ENCODE data around the gene SLC23A3. TPM values are rescaled to one million over a fixed set of nuclear protein-coding genes. Genes with fewer than 3 reads are reported as not detected.
A peak's percentile ranks its signal among the peaks of the same experiment; 100 is the strongest.

The SLC23A3 gene
- total and polyA plus RNA-seq, 4 donors: 0.23 to 2.4 (median 0.66) TPM

DNA sequence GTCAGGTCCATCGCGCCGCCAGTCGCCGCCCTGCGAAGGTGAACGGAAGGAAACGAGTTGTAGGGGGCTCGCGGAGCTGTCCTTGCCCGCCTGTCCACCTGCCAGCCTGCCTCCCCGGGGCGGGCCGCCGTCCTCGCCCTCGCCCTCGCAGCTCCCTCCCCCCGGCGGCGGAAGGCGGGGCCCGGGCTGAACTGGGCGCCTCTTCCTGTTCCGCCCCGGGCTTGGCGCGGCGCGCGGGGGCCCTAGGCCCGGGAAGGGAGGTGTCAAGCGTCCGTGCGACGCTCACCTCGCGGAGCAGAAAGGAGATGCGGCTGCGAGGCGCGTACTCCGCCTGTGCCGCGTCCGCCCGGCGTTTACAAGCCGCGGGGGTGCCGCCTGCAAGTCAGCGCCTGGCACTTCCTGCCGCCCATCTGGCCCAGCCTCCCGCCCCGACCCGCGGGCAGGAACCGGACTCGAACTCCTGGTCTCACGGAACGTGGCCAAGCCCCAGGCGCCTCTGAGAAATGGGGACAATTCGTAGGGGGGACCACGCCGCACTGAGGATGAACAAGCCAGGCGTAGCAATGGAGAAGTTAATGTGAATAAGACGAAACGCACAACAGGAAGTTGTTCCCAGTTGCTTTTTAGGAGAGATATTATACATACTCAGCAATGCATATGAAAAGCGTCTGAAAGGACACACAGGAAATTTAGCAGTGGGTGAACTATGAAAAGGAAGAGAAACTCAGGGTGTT, 7.2 kb upstream of the SLC23A3 start, which contains the start of gene CNPPD1:
Gene CNPPD1 (minus strand): TSS at position 108 of the 734 bp plus-strand sequence. CDS start 97 bp downstream, at position 11.
- peak; percentile 88 for DNase-seq (ENCODE audit: low spot score)
- TF ChIP-seq HNF4G (IDR thresholded peaks at IDR 0.05) (no peak), JUND (IDR thresholded peaks at IDR 0.05) (no peak), REST (IDR thresholded peaks at IDR 0.05) (no peak), SP1 (IDR thresholded peaks at IDR 0.05) (peak; percentile 33), FOXA2 (IDR thresholded peaks at IDR 0.05) (no peak), ZBTB33 (IDR thresholded peaks at IDR 0.05) (no peak), YY1 (IDR thresholded peaks at IDR 0.05) (no peak), HNF4A (conservative IDR thresholded peaks at IDR 0.05) (no peak), EGR1 (IDR thresholded peaks at IDR 0.05; ENCODE audit: low read depth in 2 of 2) (no peak), TAF1 (conservative IDR thresholded peaks at IDR 0.05) (no peak), RXRA (IDR thresholded peaks at IDR 0.05) (no peak), NR2F2 (IDR thresholded peaks at IDR 0.05) (no peak), MAX (IDR thresholded peaks at IDR 0.05) (no peak), ATF3 (IDR thresholded peaks at IDR 0.05) (no peak), FOXA1 (IDR thresholded peaks at IDR 0.05) (no peak), RAD21 (IDR thresholded peaks at IDR 0.05) (no peak), GABPA (IDR thresholded peaks at IDR 0.05 in 1 of 2, conservative IDR thresholded peaks at IDR 0.05 in 1 of 2) (peak in 1 of 2 donors; percentile 82)
- TF ChIP-seq, protein P1, sequence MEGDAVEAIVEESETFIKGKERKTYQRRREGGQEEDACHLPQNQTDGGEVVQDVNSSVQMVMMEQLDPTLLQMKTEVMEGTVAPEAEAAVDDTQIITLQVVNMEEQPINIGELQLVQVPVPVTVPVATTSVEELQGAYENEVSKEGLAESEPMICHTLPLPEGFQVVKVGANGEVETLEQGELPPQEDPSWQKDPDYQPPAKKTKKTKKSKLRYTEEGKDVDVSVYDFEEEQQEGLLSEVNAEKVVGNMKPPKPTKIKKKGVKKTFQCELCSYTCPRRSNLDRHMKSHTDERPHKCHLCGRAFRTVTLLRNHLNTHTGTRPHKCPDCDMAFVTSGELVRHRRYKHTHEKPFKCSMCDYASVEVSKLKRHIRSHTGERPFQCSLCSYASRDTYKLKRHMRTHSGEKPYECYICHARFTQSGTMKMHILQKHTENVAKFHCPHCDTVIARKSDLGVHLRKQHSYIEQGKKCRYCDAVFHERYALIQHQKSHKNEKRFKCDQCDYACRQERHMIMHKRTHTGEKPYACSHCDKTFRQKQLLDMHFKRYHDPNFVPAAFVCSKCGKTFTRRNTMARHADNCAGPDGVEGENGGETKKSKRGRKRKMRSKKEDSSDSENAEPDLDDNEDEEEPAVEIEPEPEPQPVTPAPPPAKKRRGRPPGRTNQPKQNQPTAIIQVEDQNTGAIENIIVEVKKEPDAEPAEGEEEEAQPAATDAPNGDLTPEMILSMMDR (IDR thresholded peaks at IDR 0.05; ENCODE audit: low read depth, low read length, missing input control): peak; percentile 18
- Histone ChIP-seq H3K4me3 (ENCODE audit: low read depth in 1 of 3, low read length in 3 of 3) (peak within 1 kb of the TSS; percentile 65 to 89 (median 77)), H3K27me3 (ENCODE audit: control insufficient read depth in 4 of 4, insufficient read depth in 4 of 4, low read length in 3 of 4) (no peaks in the 10 kb centered on the region), H3K27ac (ENCODE audit: low read depth in 1 of 2, low read length in 2 of 2) (peak within 1 kb of the TSS; percentile 94 to 100), H3K4me1 (ENCODE audit: control insufficient read depth in 4 of 4, insufficient read depth in 4 of 4, low read length in 3 of 4) (peaks cover 0 to 25% (median 22%) of the 10 kb centered on the region in 4 donors), H3K36me3 (ENCODE audit: control insufficient read depth in 4 of 4, insufficient read depth in 3 of 4, low read depth in 1 of 4, low read length in 3 of 4) (peaks cover 4 to 49% (median 40%) of the 10 kb centered on the region in 4 donors), H3K9me3 (ENCODE audit: control insufficient read depth in 4 of 4, low read length in 3 of 4) (no peaks in the 10 kb centered on the region), H3K9ac (ENCODE audit: low read depth in 1 of 2, low read length in 2 of 2) (peak within 1 kb of the TSS; percentile 78 to 100)
- WGBS: under 1% methylated on average over 69 of the region's 69 CpGs
